RWPE2 (cell line): ENCODE data around the gene SYNGR1.

Source experiments
- ATAC-seq: fragments of 200-7000 bp; cut with Tn5 transposase; 3 replicates; pipeline ENCODE4 v1.9.1; 2021; ENCODE audit warnings: low read depth
- DNase-seq: peaks from one replicate; pipeline ENCODE4 v3.0.0-alpha.2; 2020; ENCODE audit warnings: low spot score
- H3K27ac ChIP-seq: fragments of 450-650 bp; 2 replicates; pipeline ENCODE4 v1.5.1; 2017; ENCODE audit warnings: mild to moderate bottlenecking; ENCODE audit not compliant: poor library complexity, severe bottlenecking
- H3K27me3 ChIP-seq: fragments of 250-450 bp; sonication (Bioruptor Pico); 2 replicates; pipeline ENCODE4 v1.5.1; 2021; ENCODE audit warnings: mild to moderate bottlenecking, moderate library complexity; ENCODE audit not compliant: insufficient read depth, poor library complexity, severe bottlenecking
- H3K36me3 ChIP-seq: fragments of 250-450 bp; sonication (Bioruptor Pico); 2 replicates; pipeline ENCODE4 v1.5.1; 2020; ENCODE audit warnings: low read depth, mild to moderate bottlenecking, moderate library complexity
- H3K4me1 ChIP-seq: fragments of 250-450 bp; sonication (Bioruptor Pico); 2 replicates; pipeline ENCODE4 v1.5.1; 2021; ENCODE audit warnings: mild to moderate bottlenecking, moderate library complexity; ENCODE audit not compliant: insufficient read depth, poor library complexity, severe bottlenecking
- H3K4me3 ChIP-seq: fragments of 250-450 bp; sonication (Bioruptor Pico); 2 replicates; pipeline ENCODE4 v1.5.1; 2021; ENCODE audit warnings: mild to moderate bottlenecking, moderate library complexity; ENCODE audit not compliant: severe bottlenecking
- H3K9me3 ChIP-seq: fragments of 250-450 bp; sonication (Bioruptor Pico); 2 replicates; pipeline ENCODE4 v1.5.1; 2021; ENCODE audit warnings: mild to moderate bottlenecking, moderate library complexity; ENCODE audit not compliant: severe bottlenecking
- CTCF ChIP-seq: fragments of 450-650 bp; IDR thresholded peaks from one replicate; pipeline ENCODE4 v1.5.1; 2017; ENCODE audit warnings: mild to moderate bottlenecking, moderate library complexity; ENCODE audit not compliant: poor library complexity, severe bottlenecking

SYNGR1 gene

GRCh38 chr22:39432361-39432811 lies 82.6 kb downstream of the SYNGR1 start:
- Histone ChIP-seq H3K9me3 (no peaks in the 10 kb centered on the region), H3K4me3 (no peak overlapping the region), H3K36me3 (peaks cover 25% of the 10 kb centered on the region), H3K27ac (no peak overlapping the region), H3K27me3 (no peaks in the 10 kb centered on the region), H3K4me1 (no peaks in the 10 kb centered on the region)
- ATAC-seq: no peak
- no peak for DNase-seq
- no peak for TF ChIP-seq CTCF

GRCh38 chr22:39433476-39434242 lies 83.9 kb downstream of the SYNGR1 start:
- DNase-seq (peak; percentile 38), ATAC-seq (no peak)
- H3K36me3 ChIP-seq: peaks cover 17% of the 10 kb centered on the region; the same call in 1 of the 2 replicates
- no peaks in the 10 kb centered on the region for H3K9me3 ChIP-seq
- no peaks in the 10 kb centered on the region for H3K27me3 ChIP-seq
- TF ChIP-seq CTCF: no peak
- H3K4me3 ChIP-seq: no peak overlapping the region
- H3K27ac ChIP-seq: no peak overlapping the region
- H3K4me1 ChIP-seq: no peaks in the 10 kb centered on the region

- no peaks in the 10 kb centered on the region for H3K9me3 ChIP-seq
- ATAC-seq (no peak), DNase-seq (peak; percentile 46)
- H3K27me3 ChIP-seq: no peaks in the 10 kb centered on the region
- no peak overlapping the region for H3K4me3 ChIP-seq
- H3K36me3 ChIP-seq: peaks cover 11% of the 10 kb centered on the region; the same call in 1 of the 2 replicates
- no peaks in the 10 kb centered on the region for H3K4me1 ChIP-seq
- no peak overlapping the region for H3K27ac ChIP-seq
- no peak for TF ChIP-seq CTCF
Observed at GRCh38 chr22:39434243-39434653, 84.5 kb downstream of the SYNGR1 start.

- Histone ChIP-seq H3K9me3 (no peaks in the 10 kb centered on the region), H3K27me3 (no peaks in the 10 kb centered on the region), H3K36me3 (peaks cover 7% of the 10 kb centered on the region; the same call in 1 of the 2 replicates), H3K4me1 (no peaks in the 10 kb centered on the region), H3K4me3 (no peak overlapping the region), H3K27ac (no peak overlapping the region)
- ATAC-seq: no peak
- no peak for TF ChIP-seq CTCF
- no peak for DNase-seq
Observed at GRCh38 chr22:39434721-39435120, 84.9 kb downstream of the SYNGR1 start.
